Stimulated activated CD4-positive, alpha-beta T cell treated with anti-CD3 and anti-CD28 coated beads, TNF-alpha, amount 100 ng/mL, for 4 hours (primary cell): ENCODE measurements around the gene ZNF594.
"Not testable (repeated sequence)": the region's sequence is repeated elsewhere in the genome, so short reads cannot be mapped to it uniquely, and the experiment has no call there.

ENCODE experiments used
- DNase-seq, 3 experiments: peaks; one replicate each; pipeline ENCODE4 v3.0.0-alpha.2; 2020; ENCODE audit warnings: low read depth in 3 of 3

Gene ZNF594

GRCh38 chr17:5136580-5137412 is 54.9 kb downstream of the ZNF594 start:
- not testable (repeated sequence) for DNase-seq

GRCh38 chr17:5135726-5136579 is 55.7 kb downstream of the ZNF594 start:
- DNase-seq: no peak

GRCh38 chr17:5135131-5135712 is 56.4 kb downstream of the ZNF594 start:
- not testable (repeated sequence) for DNase-seq

GRCh38 chr17:5134571-5134970 is 57.1 kb downstream of the ZNF594 start:
- not testable (repeated sequence) for DNase-seq

- DNase-seq: not testable (repeated sequence)
These were observed 57.7 kb downstream of the ZNF594 start for GRCh38 chr17:5133961-5134360.

- DNase-seq: no peak
These were observed 58.4 kb downstream of the ZNF594 start for GRCh38 chr17:5133311-5133710.

- DNase-seq: not testable (repeated sequence)
These were observed 59.0 kb downstream of the ZNF594 start for GRCh38 chr17:5132503-5133225.

GRCh38 chr17:5131799-5132502 is 59.7 kb downstream of the ZNF594 start:
- DNase-seq: not testable (repeated sequence)

- no peak for DNase-seq
These were observed 60.4 kb downstream of the ZNF594 start for GRCh38 chr17:5131146-5131715.

- not testable (repeated sequence) for DNase-seq
These were observed 61.0 kb downstream of the ZNF594 start for GRCh38 chr17:5130687-5131086.

- not testable (repeated sequence) for DNase-seq
These were observed 61.4 kb downstream of the ZNF594 start for GRCh38 chr17:5130261-5130660.

GRCh38 chr17:5129770-5130169 is 61.9 kb downstream of the ZNF594 start:
- not testable (repeated sequence) for DNase-seq
